Activated CD4-positive, alpha-beta T cell treated with anti-CD3 and anti-CD28 coated beads, Interleukin-2, amount 50 U/mL, for 24 hours (primary cell): ENCODE results near the gene TOMM70.

Experiments used
- DNase-seq, 2 donors: peaks; one replicate each; pipeline ENCODE4 v3.0.0-alpha.2; 2020; ENCODE audit warnings: low read depth in 1 of 2, low spot score in 1 of 2

Gene TOMM70

GRCh38 chr3:100411091-100411982 is 10.4 kb upstream of the TOMM70 start:
- no peak for DNase-seq

GRCh38 chr3:100407977-100408532 is 7.2 kb upstream of the TOMM70 start:
- no peak for DNase-seq

GRCh38 chr3:100407164-100407563 is 6.3 kb upstream of the TOMM70 start:
- no peak for DNase-seq

- no peak for DNase-seq
These were observed 3.3 kb upstream of the TOMM70 start for GRCh38 chr3:100404250-100404548.

- DNase-seq: no peak
These were observed 2.7 kb upstream of the TOMM70 start for GRCh38 chr3:100403362-100404249.

GRCh38 chr3:100402891-100403290 is 2.0 kb upstream of the TOMM70 start:
- DNase-seq: no peak

GRCh38 chr3:100402256-100402655 is 1.4 kb upstream of the TOMM70 start:
- DNase-seq: no peak

GRCh38 chr3:100401674-100402041 is 769 bp upstream of the TOMM70 start:
- peak in 1 of 2 donors; percentile 32 for DNase-seq

GRCh38 chr3:100400419-100400779 is 490 bp downstream of the TOMM70 start:
- peak; percentile 11 to 21 for DNase-seq

GRCh38 chr3:100399341-100400071 is 1.4 kb downstream of the TOMM70 start:
- DNase-seq: no peak

GRCh38 chr3:100396967-100397366 is 3.9 kb downstream of the TOMM70 start:
- DNase-seq: no peak

- DNase-seq: no peak
These were observed 5.0 kb downstream of the TOMM70 start for GRCh38 chr3:100395679-100396431.

GRCh38 chr3:100389025-100389424 is 11.9 kb downstream of the TOMM70 start:
- no peak for DNase-seq

GRCh38 chr3:100386437-100387074 is 14.3 kb downstream of the TOMM70 start:
- DNase-seq: no peak

- no peak for DNase-seq
These were observed 16.0 kb downstream of the TOMM70 start for GRCh38 chr3:100384733-100385525.

- no peak for DNase-seq
These were observed 24.6 kb downstream of the TOMM70 start for GRCh38 chr3:100376301-100376700.

- DNase-seq: no peak
These were observed 26.4 kb downstream of the TOMM70 start for GRCh38 chr3:100374521-100374920.

GRCh38 chr3:100370756-100371155 is 30.1 kb downstream of the TOMM70 start:
- no peak for DNase-seq

GRCh38 chr3:100368441-100368840 is 32.4 kb downstream of the TOMM70 start:
- DNase-seq: no peak
